ENCODE data around the gene PRRT1. TPM values are rescaled to one million over a fixed set of nuclear protein-coding genes. Genes with fewer than 3 reads are reported as not detected.

The PRRT1 gene
- total RNA-seq, 1 experiment from 2014 or later: 12.6 TPM

DNA sequence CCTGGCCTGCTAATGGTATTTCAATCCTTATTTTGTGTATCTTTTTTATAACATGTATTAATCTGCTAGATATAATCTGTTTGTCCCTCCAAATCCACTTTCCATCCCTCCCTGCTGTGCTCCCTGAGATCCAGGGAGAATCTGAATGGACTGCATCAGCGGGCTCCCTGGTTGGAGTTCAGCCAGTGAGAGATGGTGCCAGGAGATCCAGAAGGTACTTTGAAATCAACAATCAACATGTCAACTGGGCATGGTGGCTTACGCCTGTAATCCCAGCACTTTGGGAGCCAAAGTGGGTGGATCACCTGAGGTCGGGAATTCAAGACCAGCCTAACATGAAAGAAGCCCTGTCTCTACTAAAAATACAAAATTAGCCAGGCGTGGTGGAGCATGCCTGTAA lies 28.1 kb downstream of the PRRT1 start:
- no peaks in the 10 kb centered on the region for H3K9me2 ChIP-seq (ENCODE audit: insufficient read depth)
- no peaks in the 10 kb centered on the region for H4K20me1 ChIP-seq (ENCODE audit: insufficient read depth)
- H3K79me2 ChIP-seq (ENCODE audit: low read depth): peaks cover 27% of the 10 kb centered on the region
- intact Hi-C loops (cut with micrococcal nuclease; ENCODE audit: unreplicated experiment): no loop called here
- peaks cover 7% of the 10 kb centered on the region; the same call in 1 of the 2 replicates for H3K36me3 ChIP-seq (ENCODE audit: low read depth)
- no peaks in the 10 kb centered on the region for H3K9me3 ChIP-seq (ENCODE audit: insufficient read depth, low read depth)
- no peaks in the 10 kb centered on the region for H3K27me3 ChIP-seq (ENCODE audit: insufficient read depth, low read depth)
- no peak overlapping the region for H2AFZ ChIP-seq
- no peak overlapping the region for H3K4me2 ChIP-seq
- POLR2A ChIA-PET (ENCODE audit: unreplicated experiment): no interaction called here
- H3K4me3 ChIP-seq: no peak overlapping the region
- no peak for DNase-seq
- TF ChIP-seq EZH2 (IDR thresholded peaks at IDR 0.05; ENCODE audit: low read depth): no peak
- TF ChIP-seq, protein P1, sequence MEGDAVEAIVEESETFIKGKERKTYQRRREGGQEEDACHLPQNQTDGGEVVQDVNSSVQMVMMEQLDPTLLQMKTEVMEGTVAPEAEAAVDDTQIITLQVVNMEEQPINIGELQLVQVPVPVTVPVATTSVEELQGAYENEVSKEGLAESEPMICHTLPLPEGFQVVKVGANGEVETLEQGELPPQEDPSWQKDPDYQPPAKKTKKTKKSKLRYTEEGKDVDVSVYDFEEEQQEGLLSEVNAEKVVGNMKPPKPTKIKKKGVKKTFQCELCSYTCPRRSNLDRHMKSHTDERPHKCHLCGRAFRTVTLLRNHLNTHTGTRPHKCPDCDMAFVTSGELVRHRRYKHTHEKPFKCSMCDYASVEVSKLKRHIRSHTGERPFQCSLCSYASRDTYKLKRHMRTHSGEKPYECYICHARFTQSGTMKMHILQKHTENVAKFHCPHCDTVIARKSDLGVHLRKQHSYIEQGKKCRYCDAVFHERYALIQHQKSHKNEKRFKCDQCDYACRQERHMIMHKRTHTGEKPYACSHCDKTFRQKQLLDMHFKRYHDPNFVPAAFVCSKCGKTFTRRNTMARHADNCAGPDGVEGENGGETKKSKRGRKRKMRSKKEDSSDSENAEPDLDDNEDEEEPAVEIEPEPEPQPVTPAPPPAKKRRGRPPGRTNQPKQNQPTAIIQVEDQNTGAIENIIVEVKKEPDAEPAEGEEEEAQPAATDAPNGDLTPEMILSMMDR (conservative IDR thresholded peaks at IDR 0.05): no peak
- CTCF ChIA-PET: no interaction called here
- BruUV-seq (replicated peaks): no TSS peak
- H3F3A ChIP-seq (ENCODE audit: insufficient read depth, low read depth): peaks cover 6% of the 10 kb centered on the region; the same call in 1 of the 2 replicates
- H3K27ac ChIP-seq: no peak overlapping the region
- H3K4me1 ChIP-seq (replicated peaks; ENCODE audit: insufficient read depth): peaks cover 13% of the 10 kb centered on the region

DNA sequence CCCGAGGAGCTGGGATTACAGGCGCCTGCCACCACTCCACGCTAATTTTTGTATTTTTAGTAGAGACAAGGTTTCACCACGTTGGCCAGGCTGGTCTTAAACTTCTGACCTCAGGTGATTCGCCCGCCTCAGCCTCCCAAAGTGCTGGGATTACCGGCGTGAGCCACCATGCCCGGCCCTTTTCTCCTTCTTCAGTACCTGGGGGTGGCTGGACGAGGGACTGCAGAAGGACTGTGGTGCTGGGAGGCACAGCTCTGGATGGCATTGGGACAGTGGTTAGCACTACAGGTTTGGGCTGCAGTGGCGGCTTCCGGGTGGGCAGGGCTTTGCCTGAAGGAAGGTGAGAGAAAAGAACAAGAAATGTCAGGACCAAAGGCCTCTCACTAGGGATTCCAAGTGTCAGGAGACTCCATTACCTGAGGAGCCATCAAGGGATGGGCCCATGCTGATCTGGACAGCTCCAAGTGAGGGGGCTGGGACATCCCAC lies 31.1 kb downstream of the PRRT1 start:
- Histone ChIP-seq H3K9me3 (ENCODE audit: insufficient read depth, low read depth) (no peaks in the 10 kb centered on the region), H3K79me2 (ENCODE audit: low read depth) (0 out of 2 replicates have a peak, but pooled peaks cover under 1% of the 10 kb centered on the region), H3K36me3 (ENCODE audit: low read depth) (peaks cover 8% of the 10 kb centered on the region; the same call in 1 of the 2 replicates), H3K4me2 (no peak overlapping the region), H3K9me2 (ENCODE audit: insufficient read depth) (no peaks in the 10 kb centered on the region), H2AFZ (no peak overlapping the region), H3K4me3 (no peak overlapping the region), H3F3A (ENCODE audit: insufficient read depth, low read depth) (peaks cover 6% of the 10 kb centered on the region; the same call in 1 of the 2 replicates), H3K27me3 (ENCODE audit: insufficient read depth, low read depth) (no peaks in the 10 kb centered on the region), H3K4me1 (replicated peaks; ENCODE audit: insufficient read depth) (no peaks in the 10 kb centered on the region), H3K27ac (no peak overlapping the region), H4K20me1 (ENCODE audit: insufficient read depth) (no peaks in the 10 kb centered on the region; the same call in 1 of the 2 replicates)
- ChIA-PET POLR2A (ENCODE audit: unreplicated experiment) (no interaction called here), CTCF (no interaction called here)
- TF ChIP-seq, protein P1 (conservative IDR thresholded peaks at IDR 0.05): no peak
- no peak for TF ChIP-seq EZH2 (IDR thresholded peaks at IDR 0.05; ENCODE audit: low read depth)
- intact Hi-C loops (cut with micrococcal nuclease; ENCODE audit: unreplicated experiment): no loop called here
- DNase-seq: no peak
- BruUV-seq (replicated peaks): no TSS peak

DNA sequence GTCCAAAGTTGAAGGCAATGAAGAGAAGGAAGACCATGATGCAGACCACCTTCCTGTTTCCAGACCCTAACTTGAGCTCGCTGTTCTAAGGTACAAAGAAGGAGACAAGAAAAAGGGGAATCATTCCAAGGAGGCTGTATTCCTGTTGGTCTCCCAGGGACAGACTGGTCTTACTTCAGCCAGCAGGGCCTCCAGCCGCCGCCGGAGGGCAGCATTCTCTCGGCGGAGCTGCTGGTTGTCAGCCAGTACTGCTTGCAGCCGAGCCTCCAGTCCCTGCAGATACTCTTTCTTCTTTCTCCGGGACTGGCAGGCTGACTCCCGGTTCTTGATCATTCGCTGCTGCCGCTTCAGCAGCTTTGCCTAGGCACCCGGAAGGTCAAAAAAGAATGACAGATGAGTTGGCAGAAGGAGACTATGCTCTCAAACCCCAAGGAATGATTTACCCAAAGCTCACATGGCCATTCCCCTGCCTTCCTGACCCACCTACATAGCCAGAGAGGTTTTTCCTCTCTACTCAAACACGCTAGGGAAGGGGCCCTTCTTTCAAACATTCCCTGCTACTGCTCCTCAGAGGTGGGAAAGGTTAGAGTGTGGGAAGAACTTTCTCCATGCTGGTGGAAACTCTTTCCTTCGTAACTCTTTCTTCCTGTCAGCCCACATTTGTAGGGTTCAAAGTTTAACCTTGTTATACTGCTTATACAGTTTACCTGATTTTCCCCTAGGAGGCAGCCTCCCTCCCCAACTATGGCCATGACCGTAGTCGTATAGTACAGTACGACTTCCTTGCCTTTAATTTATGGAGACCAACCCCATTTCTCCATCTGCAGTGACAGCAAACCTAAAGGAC lies 32.7 kb downstream of the PRRT1 start:
- Histone ChIP-seq H2AFZ (no peak overlapping the region), H3K4me3 (no peak overlapping the region), H4K20me1 (ENCODE audit: insufficient read depth) (no peaks in the 10 kb centered on the region; the same call in 1 of the 2 replicates), H3K27me3 (ENCODE audit: insufficient read depth, low read depth) (no peaks in the 10 kb centered on the region), H3K27ac (no peak overlapping the region), H3K4me1 (replicated peaks; ENCODE audit: insufficient read depth) (peaks cover 16% of the 10 kb centered on the region; the same call in 1 of the 2 replicates), H3F3A (ENCODE audit: insufficient read depth, low read depth) (peaks cover 15% of the 10 kb centered on the region), H3K9me2 (ENCODE audit: insufficient read depth) (no peaks in the 10 kb centered on the region), H3K4me2 (no peak overlapping the region), H3K79me2 (ENCODE audit: low read depth) (no peaks in the 10 kb centered on the region), H3K9me3 (ENCODE audit: insufficient read depth, low read depth) (no peaks in the 10 kb centered on the region), H3K36me3 (ENCODE audit: low read depth) (peaks cover 9% of the 10 kb centered on the region; the same call in 1 of the 2 replicates)
- POLR2A ChIA-PET (ENCODE audit: unreplicated experiment): interaction anchor here (0.5 to 0.8 kb wide), 2 partner anchors 71 to 676 kb away, joined by 3 to 5 read pairs; partner anchors contain the start of gene PBX2
- intact Hi-C loops (cut with micrococcal nuclease; ENCODE audit: unreplicated experiment): loop anchor here (1.0 to 5.0 kb wide), 4 partner anchors 35 to 678 kb away; partner anchors contain the start of gene PPT2
- BruUV-seq (replicated peaks): no TSS peak
- DNase-seq: peak; percentile 68 to 81
- CTCF ChIA-PET: interaction anchor here (0.5 to 1.0 kb wide), 7 partner anchors 10 to 1128 kb away, joined by 3 to 10 read pairs (median 4); partner anchors contain the start of gene PBX2
- no peak for TF ChIP-seq EZH2 (IDR thresholded peaks at IDR 0.05; ENCODE audit: low read depth)
- TF ChIP-seq, protein P1 (conservative IDR thresholded peaks at IDR 0.05): peak; percentile 86

Measured in PC-9 (cell line).